Spinal cord (tissue), 10 donors: ENCODE measurements around the gene PPP5C. TPM values are rescaled to one million over a fixed set of nuclear protein-coding genes. Genes with fewer than 3 reads are reported as not detected.
"Not testable (repeated sequence)": the region's sequence is repeated elsewhere in the genome, so short reads cannot be mapped to it uniquely, and the experiment has no call there.

ENCODE experiments used
- DNase-seq, 6 donors: peaks; one replicate each; pipeline versions ENCODE4 v3.0.0 to v3.0.0-alpha.2; 2013 to 2015; ENCODE audit warnings: low spot score in 6 of 6, low read depth in 4 of 6
- H3K27ac ChIP-seq: one replicate; pipeline ENCODE4 v1.5.1; 2013; ENCODE audit warnings: low read depth, low read length, control low read depth
- H3K27me3 ChIP-seq: one replicate; pipeline ENCODE4 v1.6.1; 2013; ENCODE audit warnings: low read length; ENCODE audit not compliant: control insufficient read depth, insufficient read depth
- H3K36me3 ChIP-seq: one replicate; pipeline ENCODE4 v1.6.1; 2013; ENCODE audit warnings: low read length; ENCODE audit not compliant: control insufficient read depth, insufficient read depth
- H3K4me1 ChIP-seq: one replicate; pipeline ENCODE4 v1.6.1; 2013; ENCODE audit warnings: low read length; ENCODE audit not compliant: control insufficient read depth, insufficient read depth
- H3K4me3 ChIP-seq: one replicate; pipeline ENCODE4 v1.5.1; 2013; ENCODE audit warnings: low read depth, low read length, control low read depth
- H3K9me3 ChIP-seq: one replicate; pipeline ENCODE4 v1.6.1; 2013; ENCODE audit warnings: low read length; ENCODE audit not compliant: control insufficient read depth, insufficient read depth
- WGBS: methylation state at CpG from one replicate; pipeline ENCODE4 v1.1.5; 2013; ENCODE audit warnings: missing lambda C conversion rate; ENCODE audit not compliant: insufficient coverage; 5-methylcytosine and 5-hydroxymethylcytosine counted together
- polyA plus RNA-seq, 2 donors: library from polyadenylated mRNA; unstranded; fragments of 120-200 nt; gene quantifications; one replicate each; pipeline ENCODE4 v1.2.1, GENCODE V29; 2013; ENCODE audit not compliant: insufficient read length in 2 of 2
- total RNA-seq, 2 donors: library from RNA; depleted of rRNA in 1 of 2; stranded (reverse); fragments of 120-200 nt in 1 of 2; fragments of >200 nt in 1 of 2; gene quantifications; one replicate each; pipeline versions ENCODE4 v1.2.3 to v1.2.4, GENCODE V29; 2013 to 2014
- donor health status: healthy.

The PPP5C gene
- total and polyA plus RNA-seq, 4 donors, result 52.5 to 158 (median 110) TPM

GRCh38 chr19:46423188-46423587 is 76.3 kb downstream of the PPP5C start:
- Histone ChIP-seq H3K27ac (no peak overlapping the region), H3K4me3 (no peak overlapping the region), H3K4me1 (peaks cover 17% of the 10 kb centered on the region), H3K9me3 (no peaks in the 10 kb centered on the region), H3K27me3 (no peaks in the 10 kb centered on the region), H3K36me3 (no peaks in the 10 kb centered on the region)
- 65% methylated on average over 4 of the region's 5 CpGs for WGBS
- DNase-seq, result no peak

- DNase-seq, result peak in 2 of 6 donors; percentile 45 to 55
- peaks cover 26% of the 10 kb centered on the region for H3K4me1 ChIP-seq
- H3K27me3 ChIP-seq, result no peaks in the 10 kb centered on the region
- peak overlapping the region; percentile 62 for H3K4me3 ChIP-seq
- no peaks in the 10 kb centered on the region for H3K9me3 ChIP-seq
- 2% methylated on average over 8 of the region's 10 CpGs for WGBS
- no peaks in the 10 kb centered on the region for H3K36me3 ChIP-seq
- H3K27ac ChIP-seq, result peak overlapping the region; percentile 86
Measured at GRCh38 chr19:46426035-46426505, 79.2 kb downstream of the PPP5C start.

- peak overlapping the region; percentile 86 for H3K27ac ChIP-seq
- peak overlapping the region; percentile 62 for H3K4me3 ChIP-seq
- H3K4me1 ChIP-seq, result peaks cover 26% of the 10 kb centered on the region
- no peaks in the 10 kb centered on the region for H3K27me3 ChIP-seq
- no peaks in the 10 kb centered on the region for H3K36me3 ChIP-seq
- WGBS, result 0% methylated on average over 22 of the region's 32 CpGs
- peak in 5 of 6 donors; percentile 77 to 98 (median 86) for DNase-seq
- no peaks in the 10 kb centered on the region for H3K9me3 ChIP-seq
Measured at GRCh38 chr19:46426506-46427162, 79.7 kb downstream of the PPP5C start.

- Histone ChIP-seq H3K27me3 (no peaks in the 10 kb centered on the region), H3K4me1 (peaks cover 26% of the 10 kb centered on the region), H3K9me3 (no peaks in the 10 kb centered on the region), H3K27ac (peak overlapping the region; percentile 71), H3K36me3 (no peaks in the 10 kb centered on the region), H3K4me3 (peak overlapping the region; percentile 62)
- 32% methylated on average over 17 of the region's 17 CpGs for WGBS
- no peak for DNase-seq
Measured at GRCh38 chr19:46427518-46428045, 80.7 kb downstream of the PPP5C start.

GRCh38 chr19:46428239-46429135 is 81.6 kb downstream of the PPP5C start, which contains the start of gene PNMA8C:
TSS of gene PNMA8C (minus strand) at chr19:46428936. CDS start at chr19:46428359, 577 bp downstream.
- peak within 1 kb of the TSS; percentile 71 for H3K27ac ChIP-seq
- no peaks in the 10 kb centered on the region for H3K27me3 ChIP-seq
- H3K4me3 ChIP-seq, result peak within 1 kb of the TSS; percentile 62
- WGBS, result 7% methylated on average over 52 of the region's 52 CpGs
- DNase-seq, result peak in 4 of 6 donors; percentile 82 to 97 (median 92)
- no peaks in the 10 kb centered on the region for H3K9me3 ChIP-seq
- no peaks in the 10 kb centered on the region for H3K36me3 ChIP-seq
- peaks cover 26% of the 10 kb centered on the region for H3K4me1 ChIP-seq

GRCh38 chr19:46429999-46430398 is 83.1 kb downstream of the PPP5C start:
- Histone ChIP-seq H3K27ac (no peak overlapping the region), H3K9me3 (no peaks in the 10 kb centered on the region), H3K27me3 (no peaks in the 10 kb centered on the region), H3K36me3 (no peaks in the 10 kb centered on the region), H3K4me1 (peaks cover 31% of the 10 kb centered on the region), H3K4me3 (no peak overlapping the region)
- no peak for DNase-seq
- 44% methylated on average over 2 of the region's 4 CpGs for WGBS

DNA sequence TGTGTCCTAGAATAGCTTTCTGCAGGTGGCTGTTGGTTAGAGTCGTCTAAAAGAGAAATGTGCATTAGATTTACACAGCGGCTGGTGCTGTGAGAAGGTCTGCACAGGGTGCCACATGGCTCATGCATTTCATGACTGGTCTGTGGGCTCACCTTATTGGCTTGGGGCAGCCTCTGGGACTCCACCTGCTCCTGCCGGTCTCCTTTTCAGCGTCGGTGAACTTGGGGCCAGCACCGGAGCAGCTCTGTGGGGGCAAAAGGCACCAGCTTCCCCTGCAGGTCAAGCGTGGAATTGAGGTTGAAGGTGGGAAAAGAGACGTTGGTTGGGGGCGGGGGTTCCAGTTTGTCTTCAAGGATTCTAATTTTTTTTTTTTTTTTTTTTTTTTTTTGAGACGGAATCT is 84.9 kb downstream of the PPP5C start:
- WGBS, result 55% methylated on average over 6 of the region's 10 CpGs
- DNase-seq, result no peak
- no peak overlapping the region for H3K4me3 ChIP-seq
- no peak overlapping the region for H3K27ac ChIP-seq
- H3K9me3 ChIP-seq, result no peaks in the 10 kb centered on the region
- H3K27me3 ChIP-seq, result no peaks in the 10 kb centered on the region
- no peaks in the 10 kb centered on the region for H3K36me3 ChIP-seq
- peaks cover 22% of the 10 kb centered on the region for H3K4me1 ChIP-seq

DNA sequence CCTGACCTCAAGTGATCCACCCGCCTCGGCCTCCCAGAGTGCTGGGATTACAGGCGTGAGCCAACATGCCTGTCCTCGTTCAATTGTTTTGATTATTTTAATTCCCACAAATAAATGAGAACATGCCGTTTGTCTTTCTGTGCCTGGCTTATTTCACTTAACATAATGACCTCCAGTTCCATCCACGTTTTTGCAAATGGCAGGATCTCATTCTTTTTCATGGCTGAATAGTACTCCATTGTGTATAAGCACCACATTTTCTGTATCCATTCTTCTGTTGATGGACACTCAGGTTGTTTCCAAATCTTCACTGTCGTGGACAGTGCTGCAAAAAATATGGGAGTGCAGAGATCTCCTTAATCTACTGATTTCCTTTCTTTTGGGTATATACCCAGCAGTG is 86.6 kb downstream of the PPP5C start:
- peaks cover 11% of the 10 kb centered on the region for H3K4me1 ChIP-seq
- not testable (repeated sequence) for DNase-seq, H3K4me3 ChIP-seq, H3K27ac ChIP-seq, H3K27me3 ChIP-seq, H3K36me3 ChIP-seq, H3K9me3 ChIP-seq
- 90% methylated on average over 6 of the region's 7 CpGs for WGBS

- WGBS, result 20% methylated on average over 5 of the region's 6 CpGs
- no peaks in the 10 kb centered on the region for H3K27me3 ChIP-seq
- peaks cover 5% of the 10 kb centered on the region for H3K4me1 ChIP-seq
- no peaks in the 10 kb centered on the region for H3K9me3 ChIP-seq
- H3K27ac ChIP-seq, result peak overlapping the region; percentile 57
- H3K4me3 ChIP-seq, result no peak overlapping the region
- no peaks in the 10 kb centered on the region for H3K36me3 ChIP-seq
- DNase-seq, result peak in 4 of 6 donors; percentile 55 to 85 (median 78)
Measured at GRCh38 chr19:46435009-46435408, 88.1 kb downstream of the PPP5C start.
